ENCODE results near the gene KCNH1. TPM values are rescaled to one million over a fixed set of nuclear protein-coding genes. Genes with fewer than 3 reads are reported as not detected.

The KCNH1 gene
- total RNA-seq, 1 experiment from 2014 or later: 0.17 TPM

DNA sequence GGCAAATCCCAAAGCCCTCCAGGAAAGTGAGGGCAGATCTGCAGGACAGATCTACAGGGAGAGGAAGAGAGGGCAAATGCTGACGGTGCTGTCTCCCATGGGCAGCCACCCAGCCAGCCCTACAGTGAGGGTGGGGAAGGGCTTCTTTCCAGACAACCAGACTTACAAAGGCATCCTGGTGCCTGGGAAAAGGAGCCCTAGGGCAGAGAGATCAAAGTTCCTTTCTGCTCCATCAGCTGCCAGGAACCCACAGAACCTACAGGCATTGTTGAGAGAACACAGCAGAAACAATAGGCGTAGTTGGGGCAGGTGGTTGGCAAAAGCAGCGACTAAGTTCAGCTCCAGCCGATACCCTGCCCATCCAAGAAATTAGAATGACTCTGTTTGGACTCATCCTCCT lies 332.4 kb downstream of the KCNH1 start:
- no peaks in the 10 kb centered on the region for H3K36me3 Mint-ChIP-seq
- ChIA-PET POLR2A (no interaction called here), CTCF (no interaction called here)
- no peak overlapping the region for H3K4me3 Mint-ChIP-seq
- H3K9me3 Mint-ChIP-seq: no peaks in the 10 kb centered on the region
- ATAC-seq (no peak), DNase-seq (ENCODE audit: low spot score) (no peak)
- no peak overlapping the region for H3K27ac Mint-ChIP-seq
- TF ChIP-seq OVOL2 (CRISPR knock-in tag; IDR thresholded peaks at IDR 0.05; ENCODE audit: borderline replicate concordance) (no peak), ZNF425 (CRISPR knock-in tag; conservative IDR thresholded peaks at IDR 0.05) (no peak), ZNF281 (CRISPR knock-in tag; IDR thresholded peaks at IDR 0.05) (no peak), ETV6 (CRISPR knock-in tag; IDR thresholded peaks at IDR 0.05) (no peak), FOXJ3 (CRISPR knock-in tag; IDR thresholded peaks at IDR 0.05; ENCODE audit: borderline replicate concordance) (no peak), MYBL2 (CRISPR knock-in tag; IDR thresholded peaks at IDR 0.05) (no peak), ZNF423 (CRISPR knock-in tag; IDR thresholded peaks at IDR 0.05) (no peak), GRHL2 (CRISPR knock-in tag; IDR thresholded peaks at IDR 0.05; ENCODE audit: insufficient replicate concordance, severe bottlenecking) (no peak), ZNF121 (CRISPR knock-in tag; IDR thresholded peaks at IDR 0.05) (no peak), MXD4 (CRISPR knock-in tag; IDR thresholded peaks at IDR 0.05; ENCODE audit: borderline replicate concordance) (no peak), GABPB1 (CRISPR knock-in tag; IDR thresholded peaks at IDR 0.05) (no peak), TP53 (CRISPR knock-in tag; IDR thresholded peaks at IDR 0.05) (no peak), USF2 (CRISPR knock-in tag; IDR thresholded peaks at IDR 0.05) (no peak), TEAD4 (CRISPR knock-in tag; IDR thresholded peaks at IDR 0.05) (no peak), ELF4 (CRISPR knock-in tag; IDR thresholded peaks at IDR 0.05; ENCODE audit: low read depth) (no peak), GTF2I (CRISPR knock-in tag; conservative IDR thresholded peaks at IDR 0.05) (no peak)
- TF ChIP-seq, protein P1, sequence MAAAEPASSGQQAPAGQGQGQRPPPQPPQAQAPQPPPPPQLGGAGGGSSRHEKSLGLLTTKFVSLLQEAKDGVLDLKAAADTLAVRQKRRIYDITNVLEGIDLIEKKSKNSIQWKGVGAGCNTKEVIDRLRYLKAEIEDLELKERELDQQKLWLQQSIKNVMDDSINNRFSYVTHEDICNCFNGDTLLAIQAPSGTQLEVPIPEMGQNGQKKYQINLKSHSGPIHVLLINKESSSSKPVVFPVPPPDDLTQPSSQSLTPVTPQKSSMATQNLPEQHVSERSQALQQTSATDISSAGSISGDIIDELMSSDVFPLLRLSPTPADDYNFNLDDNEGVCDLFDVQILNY (CRISPR knock-in tag; IDR thresholded peaks at IDR 0.05): no peak
- TF ChIP-seq, protein P2, sequence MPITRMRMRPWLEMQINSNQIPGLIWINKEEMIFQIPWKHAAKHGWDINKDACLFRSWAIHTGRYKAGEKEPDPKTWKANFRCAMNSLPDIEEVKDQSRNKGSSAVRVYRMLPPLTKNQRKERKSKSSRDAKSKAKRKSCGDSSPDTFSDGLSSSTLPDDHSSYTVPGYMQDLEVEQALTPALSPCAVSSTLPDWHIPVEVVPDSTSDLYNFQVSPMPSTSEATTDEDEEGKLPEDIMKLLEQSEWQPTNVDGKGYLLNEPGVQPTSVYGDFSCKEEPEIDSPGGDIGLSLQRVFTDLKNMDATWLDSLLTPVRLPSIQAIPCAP (CRISPR knock-in tag; IDR thresholded peaks at IDR 0.05): no peak
- TF ChIP-seq, protein P3, sequence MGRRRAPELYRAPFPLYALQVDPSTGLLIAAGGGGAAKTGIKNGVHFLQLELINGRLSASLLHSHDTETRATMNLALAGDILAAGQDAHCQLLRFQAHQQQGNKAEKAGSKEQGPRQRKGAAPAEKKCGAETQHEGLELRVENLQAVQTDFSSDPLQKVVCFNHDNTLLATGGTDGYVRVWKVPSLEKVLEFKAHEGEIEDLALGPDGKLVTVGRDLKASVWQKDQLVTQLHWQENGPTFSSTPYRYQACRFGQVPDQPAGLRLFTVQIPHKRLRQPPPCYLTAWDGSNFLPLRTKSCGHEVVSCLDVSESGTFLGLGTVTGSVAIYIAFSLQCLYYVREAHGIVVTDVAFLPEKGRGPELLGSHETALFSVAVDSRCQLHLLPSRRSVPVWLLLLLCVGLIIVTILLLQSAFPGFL (CRISPR knock-in tag; IDR thresholded peaks at IDR 0.05; ENCODE audit: borderline replicate concordance): no peak
- H3K4me1 Mint-ChIP-seq: no peaks in the 10 kb centered on the region
- no peaks in the 10 kb centered on the region; the same call in 1 of the 2 replicates for H3K27me3 Mint-ChIP-seq (ENCODE audit: low read depth)
